Naive thymus-derived CD4-positive, alpha-beta T cell (primary cell): ENCODE results near the gene DAPK3. TPM values are rescaled to one million over a fixed set of nuclear protein-coding genes. Genes with fewer than 3 reads are reported as not detected.
"Not testable (repeated sequence)": the region's sequence is repeated elsewhere in the genome, so short reads cannot be mapped to it uniquely, and the experiment has no call there.

ENCODE experiments used
- ATAC-seq: fragments of 150-1000 bp; cut with Tn5 transposase; 2 replicates; pipeline ENCODE4 v1.10.0; 2021; ENCODE audit warnings: mild to moderate bottlenecking, moderate library complexity
- CTCF ChIA-PET: fragments of 350-600 bp; sonication (Branson Sonifier 250); formaldehyde crosslinking; loops from one replicate; lab custom pipeline; 2021; ENCODE audit warnings: antibody characterized with exemption; lab: Charles Lee
- POLR2A ChIA-PET: fragments of 350-600 bp; sonication (Branson Sonifier 250); formaldehyde crosslinking; loops from one replicate; lab custom pipeline; 2021; ENCODE audit warnings: antibody characterized with exemption, inconsistent platforms; lab: Charles Lee
- DNase-seq, 9 donors: peaks; one replicate each; pipeline versions ENCODE4 v3.0.0 to v3.0.0-alpha.2; 2020 to 2022; ENCODE audit warnings: mixed read lengths in 1 of 9
- H3K27ac ChIP-seq: one replicate; pipeline ENCODE4 v1.7.0; 2013; ENCODE audit warnings: mild to moderate bottlenecking, low read depth, low read length, moderate library complexity
- H3K27me3 ChIP-seq, 2 donors: one replicate each; pipeline ENCODE4 v1.7.0; 2013; ENCODE audit warnings: low read length in 2 of 2, mild to moderate bottlenecking in 2 of 2, moderate library complexity in 2 of 2; ENCODE audit not compliant: control insufficient read depth in 2 of 2, insufficient read depth in 2 of 2
- H3K36me3 ChIP-seq, 3 experiments: 1 replicate in 2 of 3; 2 replicates in 1 of 3; pipeline ENCODE4 v1.7.0; 2013; ENCODE audit warnings: low read length in 3 of 3, mild to moderate bottlenecking in 3 of 3, moderate library complexity in 1 of 3; ENCODE audit not compliant: insufficient read depth in 3 of 3, control insufficient read depth in 2 of 3
- H3K4me1 ChIP-seq, 2 donors: one replicate each; pipeline ENCODE4 v1.7.0; 2013; ENCODE audit warnings: low read length in 2 of 2, mild to moderate bottlenecking in 2 of 2, moderate library complexity in 1 of 2; ENCODE audit not compliant: control insufficient read depth in 2 of 2, insufficient read depth in 2 of 2
- H3K4me3 ChIP-seq: 2 replicates; pipeline ENCODE4 v1.7.0; 2013; ENCODE audit warnings: mild to moderate bottlenecking, low read length
- H3K9me3 ChIP-seq, 3 experiments: 1 replicate in 2 of 3; 2 replicates in 1 of 3; pipeline ENCODE4 v1.7.0; 2013; ENCODE audit warnings: low read length in 3 of 3; ENCODE audit not compliant: control insufficient read depth in 2 of 3
- H3K27ac Mint-ChIP-seq, 9 donors: one replicate each; pipeline ENCODE4 v1.8.0; 2020 to 2022; ENCODE audit warnings: mixed read lengths in 9 of 9, mild to moderate bottlenecking in 8 of 9, moderate library complexity in 5 of 9, inconsistent platforms in 2 of 9
- H3K27me3 Mint-ChIP-seq, 5 donors: one replicate each; pipeline ENCODE4 v1.8.0; 2021 to 2022; ENCODE audit warnings: mixed read lengths in 5 of 5, mild to moderate bottlenecking in 1 of 5
- H3K36me3 Mint-ChIP-seq, 5 donors: one replicate each; pipeline ENCODE4 v1.8.0; 2020 to 2022; ENCODE audit warnings: mixed read lengths in 5 of 5, mild to moderate bottlenecking in 3 of 5, inconsistent platforms in 1 of 5
- H3K4me1 Mint-ChIP-seq, 7 donors: one replicate each; pipeline ENCODE4 v1.8.0; 2020 to 2022; ENCODE audit warnings: mixed read lengths in 7 of 7, mild to moderate bottlenecking in 3 of 7, inconsistent platforms in 1 of 7
- H3K4me3 Mint-ChIP-seq, 10 donors: one replicate each; pipeline ENCODE4 v1.8.0; 2020 to 2022; ENCODE audit warnings: mild to moderate bottlenecking in 10 of 10, mixed read lengths in 10 of 10, moderate library complexity in 6 of 10, inconsistent platforms in 2 of 10
- H3K9me3 Mint-ChIP-seq, 11 donors: one replicate each; pipeline ENCODE4 v1.8.0; 2020 to 2022; ENCODE audit warnings: mixed read lengths in 11 of 11, mild to moderate bottlenecking in 4 of 11, inconsistent platforms in 1 of 11, moderate library complexity in 1 of 11
- intact Hi-C, 2 donors: fragments of 100-400 bp; cut with micrococcal nuclease; formaldehyde crosslinking; loops; one replicate each; pipeline ENCODE4 v1.15.1; 2023
- polyA plus RNA-seq, 2 donors: library from polyadenylated mRNA; unstranded; fragments of 300-500 nt; fragmentation: Illumina TruSeq; gene quantifications; one replicate each; pipeline ENCODE4 v1.2.3, GENCODE V29; 2021
- total RNA-seq, 6 experiments: library from RNA in 5 of 6; stranded (reverse) in 5 of 6; gene quantifications; 1 replicate in 5 of 6; 2 replicates in 1 of 6; pipeline ENCODE4 v1.2.3 and lab custom pipeline; 2021 to 2026

DAPK3 gene
- total and polyA plus RNA-seq, 7 experiments from 2014 or later: 18.2 to 40.3 (median 33.9) TPM

DNA sequence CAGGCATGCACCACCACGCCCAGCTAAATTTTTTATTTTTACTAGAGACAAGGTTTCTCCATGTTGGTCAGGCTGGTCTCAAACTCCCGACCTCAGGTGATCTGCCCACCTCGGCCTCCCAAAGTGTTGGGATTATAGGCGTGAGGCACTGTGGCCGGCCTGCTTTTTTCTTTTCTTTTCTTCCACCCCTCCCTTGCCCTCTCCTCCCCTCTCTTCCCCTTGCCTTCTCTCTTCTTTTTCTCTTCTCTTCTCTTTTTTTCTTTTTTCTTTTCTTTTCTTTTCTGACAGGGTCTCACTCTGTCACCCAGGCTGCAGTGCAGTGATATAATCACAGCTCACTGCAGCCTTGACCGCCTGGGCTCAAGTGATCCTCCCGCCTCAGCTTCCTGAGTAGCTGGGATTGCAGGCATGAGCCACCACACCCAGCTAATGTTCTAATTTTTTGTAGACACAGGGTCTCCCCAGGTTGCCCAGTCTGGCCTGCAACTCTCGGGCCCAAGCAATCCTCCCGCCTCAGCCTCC is 18.1 kb downstream of the DAPK3 start:
- H3K4me3 ChIP-seq, H3K36me3 ChIP-seq, H3K36me3 Mint-ChIP-seq, H3K9me3 ChIP-seq, H3K27me3 ChIP-seq, H3K9me3 Mint-ChIP-seq, POLR2A ChIA-PET, DNase-seq, CTCF ChIA-PET, H3K27me3 Mint-ChIP-seq, H3K27ac Mint-ChIP-seq, H3K4me1 ChIP-seq, ATAC-seq, H3K4me1 Mint-ChIP-seq, intact Hi-C loops, H3K27ac ChIP-seq: not testable (repeated sequence)
- peak overlapping the region in 2 of 10 donors; percentile 38 to 43 for H3K4me3 Mint-ChIP-seq

DNA sequence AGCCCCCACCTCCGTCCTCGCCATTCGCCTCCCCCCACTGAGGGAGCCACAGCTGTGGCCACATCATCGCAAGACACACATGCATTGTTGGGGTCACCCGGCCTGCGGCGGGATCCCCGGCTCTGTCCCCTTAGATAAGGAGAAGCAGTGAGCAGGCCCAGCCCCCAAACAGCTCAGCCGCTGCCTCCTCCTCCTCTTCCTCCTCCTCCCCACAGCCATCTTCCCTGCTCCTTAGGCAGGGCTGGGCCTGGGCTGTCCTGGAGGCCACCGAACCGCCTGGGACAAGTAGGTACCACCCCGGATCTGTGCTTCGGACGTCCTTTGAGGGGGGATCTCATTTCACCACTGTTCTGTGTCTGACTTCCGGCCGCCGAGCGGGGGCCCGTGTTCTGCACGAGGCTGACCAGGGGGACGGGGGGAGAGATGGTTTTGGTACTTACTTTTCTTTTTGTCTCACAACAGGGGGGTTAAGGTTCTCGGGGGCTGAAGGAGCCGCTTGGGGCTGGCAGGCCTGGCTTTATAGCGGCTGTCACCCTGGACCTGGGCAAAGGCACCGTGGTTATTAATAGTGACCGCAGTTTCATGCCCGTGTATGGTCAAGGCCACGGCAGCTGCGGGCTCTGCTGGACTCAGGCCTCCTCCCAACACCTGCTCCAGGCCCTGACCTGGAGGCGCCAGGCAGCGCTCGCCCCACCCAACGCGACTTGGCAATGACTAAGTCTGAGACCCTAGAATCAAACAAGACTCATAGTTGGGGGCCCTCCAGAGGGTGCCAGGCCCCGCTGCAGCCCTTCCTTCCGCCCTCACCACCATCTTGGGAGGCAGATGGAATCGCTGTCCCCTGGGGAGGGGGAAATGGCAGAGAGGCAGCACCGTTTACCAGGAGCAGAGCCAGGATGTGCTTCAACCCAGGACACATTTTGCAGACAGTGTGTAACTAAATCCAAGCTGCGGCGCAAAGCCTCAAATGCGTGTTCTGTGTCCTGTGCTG is 19.7 kb downstream of the DAPK3 start:
- POLR2A ChIA-PET: no interaction called here

DNA sequence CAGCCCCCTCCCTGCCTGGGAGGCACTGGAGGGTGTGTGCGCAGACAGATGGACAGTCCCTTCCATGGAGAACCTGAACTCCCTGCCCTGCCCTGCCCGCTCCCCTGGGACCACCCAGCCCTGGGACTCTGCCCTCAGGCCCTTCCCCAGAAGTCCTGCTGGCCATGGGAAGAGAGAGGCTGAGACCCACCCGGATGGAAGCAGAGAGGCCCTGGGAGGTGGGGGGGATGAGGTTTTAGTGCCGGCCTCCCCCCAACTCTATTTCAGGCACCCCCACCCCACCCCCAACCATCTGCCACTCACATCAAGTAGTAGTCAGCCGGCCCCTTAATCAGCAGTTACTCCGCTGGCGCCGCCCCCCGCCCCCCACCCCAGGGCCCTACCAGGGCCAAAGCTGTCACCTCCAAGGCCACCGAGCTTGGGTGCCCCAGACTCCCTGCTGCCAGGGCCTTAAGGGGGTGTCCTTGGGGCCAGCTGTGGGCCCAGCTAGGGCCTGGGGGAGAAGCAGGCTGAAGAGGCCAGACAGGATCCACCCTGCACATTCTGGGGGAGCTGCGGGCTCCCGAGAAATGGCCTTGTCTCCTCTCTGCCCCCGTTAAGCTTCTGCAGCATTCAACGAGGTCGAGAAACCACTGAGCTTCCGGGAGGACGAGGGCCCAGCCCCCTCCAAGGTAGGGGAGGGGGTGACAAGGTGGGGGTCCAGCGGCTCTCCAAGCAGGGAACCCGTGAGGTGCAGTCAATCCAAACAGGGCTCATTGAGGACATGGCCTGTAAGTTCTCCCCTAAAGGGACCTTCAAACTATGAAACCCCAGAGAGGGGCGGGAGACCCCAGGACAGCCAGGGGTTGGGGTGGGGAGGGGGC is 20.7 kb downstream of the DAPK3 start:
- H3K27me3 Mint-ChIP-seq: peaks cover 0 to 3% (median 0%) of the 10 kb centered on the region in 5 donors
- POLR2A ChIA-PET: no interaction called here
- Histone ChIP-seq H3K27ac (no peak overlapping the region), H3K36me3 (no peaks in the 10 kb centered on the region), H3K27me3 (no peaks in the 10 kb centered on the region), H3K4me1 (no peaks in the 10 kb centered on the region), H3K9me3 (no peaks in the 10 kb centered on the region), H3K4me3 (no peak overlapping the region)
- intact Hi-C loops: no loop called here
- ATAC-seq: no peak
- H3K9me3 Mint-ChIP-seq: no peaks in the 10 kb centered on the region
- CTCF ChIA-PET: no interaction called here
- DNase-seq: no peak
- H3K4me1 Mint-ChIP-seq: peaks cover 0 to 8% (median 6%) of the 10 kb centered on the region in 7 donors
- H3K4me3 Mint-ChIP-seq: peak overlapping the region in 6 of 10 donors; percentile 19 to 66 (median 52)
- H3K36me3 Mint-ChIP-seq: no peaks in the 10 kb centered on the region
- no peak overlapping the region for H3K27ac Mint-ChIP-seq

More for the DNA sequence above, 19.7 kb downstream of the DAPK3 start:
- Histone ChIP-seq H3K27ac (no peak overlapping the region), H3K4me1 (no peaks in the 10 kb centered on the region), H3K9me3 (no peaks in the 10 kb centered on the region), H3K4me3 (no peak overlapping the region), H3K27me3 (no peaks in the 10 kb centered on the region), H3K36me3 (no peaks in the 10 kb centered on the region)
- peak overlapping the region in 9 of 10 donors; percentile 38 to 76 (median 65) for H3K4me3 Mint-ChIP-seq
- DNase-seq (peak in 1 of 9 donors; percentile 10), ATAC-seq (peak; percentile 54)
- CTCF ChIA-PET: no interaction called here
- H3K9me3 Mint-ChIP-seq: no peaks in the 10 kb centered on the region
- peaks cover 0 to 8% (median 6%) of the 10 kb centered on the region in 7 donors for H3K4me1 Mint-ChIP-seq
- no peaks in the 10 kb centered on the region for H3K36me3 Mint-ChIP-seq
- peak overlapping the region in 3 of 9 donors; percentile 41 to 59 (median 42) for H3K27ac Mint-ChIP-seq
- intact Hi-C loops: no loop called here
- peaks cover 0 to 3% (median 0%) of the 10 kb centered on the region in 5 donors for H3K27me3 Mint-ChIP-seq

DNA sequence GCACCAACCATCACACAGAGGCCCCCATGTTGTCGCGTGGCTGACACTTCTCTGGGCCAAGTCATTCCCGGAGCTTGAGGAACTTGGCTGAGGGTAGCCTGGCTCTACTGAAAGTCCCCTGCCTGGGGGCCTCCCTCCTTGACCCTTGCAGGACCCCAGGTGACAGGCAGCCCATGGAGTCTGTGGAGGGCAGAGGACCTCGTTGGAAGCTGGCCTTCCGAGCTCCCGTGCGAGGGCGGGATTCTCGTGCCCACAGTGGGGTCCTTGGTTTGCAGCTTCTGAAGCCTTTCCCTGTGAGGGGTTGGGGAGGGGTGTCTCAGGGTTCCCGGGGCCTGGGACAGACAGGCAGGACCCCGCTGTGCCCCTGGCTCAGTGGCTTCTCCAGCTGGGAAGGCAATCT is 21.6 kb downstream of the DAPK3 start:
- H3K27ac Mint-ChIP-seq: peak overlapping the region in 1 of 9 donors; percentile 51
- H3K36me3 ChIP-seq: no peaks in the 10 kb centered on the region
- intact Hi-C loops: no loop called here
- POLR2A ChIA-PET: no interaction called here
- no peak for ATAC-seq
- no peaks in the 10 kb centered on the region for H3K9me3 ChIP-seq
- H3K27ac ChIP-seq: no peak overlapping the region
- no peaks in the 10 kb centered on the region for H3K36me3 Mint-ChIP-seq
- no peaks in the 10 kb centered on the region for H3K27me3 ChIP-seq
- peaks cover 0 to 8% (median 6%) of the 10 kb centered on the region in 7 donors for H3K4me1 Mint-ChIP-seq
- H3K4me1 ChIP-seq: no peaks in the 10 kb centered on the region
- H3K27me3 Mint-ChIP-seq: peaks cover 0 to 3% (median 0%) of the 10 kb centered on the region in 5 donors
- H3K9me3 Mint-ChIP-seq: peaks cover 0 to under 1% (median 0%) of the 10 kb centered on the region in 11 donors
- DNase-seq: no peak
- no peak overlapping the region for H3K4me3 Mint-ChIP-seq
- H3K4me3 ChIP-seq: no peak overlapping the region
- CTCF ChIA-PET: interaction anchor here (0.5 kb wide), 1 partner anchor 456 kb away, joined by 3 read pairs; no protein-coding TSS in a partner anchor

DNA sequence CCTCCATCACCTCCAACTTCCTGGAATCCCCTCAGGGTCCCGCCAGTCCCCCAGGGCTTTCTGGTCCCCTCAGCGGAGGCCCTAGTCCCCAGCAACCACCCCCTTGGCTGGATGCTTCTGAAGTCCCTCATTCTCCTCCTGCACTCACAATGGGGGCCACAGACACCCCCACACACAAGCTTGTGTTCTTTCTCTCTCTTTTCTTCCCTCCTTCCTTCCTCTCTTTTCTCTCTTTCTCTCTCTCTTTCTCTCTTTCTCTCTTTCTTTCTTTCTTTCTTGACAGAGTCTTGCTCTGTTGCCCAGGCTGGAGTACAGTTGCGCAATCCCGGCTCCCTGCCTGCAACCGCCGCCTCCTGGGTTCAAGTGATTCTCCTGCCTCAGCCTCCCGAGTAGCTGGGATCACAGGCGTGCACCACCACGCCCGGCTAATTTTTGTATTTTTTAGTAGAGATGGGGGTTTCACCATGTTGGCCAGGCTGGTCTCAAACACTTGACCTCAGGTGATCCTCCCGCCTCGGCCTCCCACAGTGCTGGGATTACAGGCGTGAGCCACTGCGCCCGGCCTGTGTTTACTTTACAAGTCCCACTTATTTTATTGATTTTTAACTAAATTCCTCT is 23.5 kb downstream of the DAPK3 start:
- H3K36me3 Mint-ChIP-seq, ATAC-seq, intact Hi-C loops, CTCF ChIA-PET, H3K4me1 ChIP-seq, H3K27ac ChIP-seq, H3K9me3 Mint-ChIP-seq, H3K36me3 ChIP-seq, H3K4me3 ChIP-seq, H3K9me3 ChIP-seq, DNase-seq, H3K4me3 Mint-ChIP-seq, H3K27me3 ChIP-seq, H3K27me3 Mint-ChIP-seq, POLR2A ChIA-PET, H3K27ac Mint-ChIP-seq: not testable (repeated sequence)
- H3K4me1 Mint-ChIP-seq: peaks cover 0 to 11% (median 8%) of the 10 kb centered on the region in 7 donors

DNA sequence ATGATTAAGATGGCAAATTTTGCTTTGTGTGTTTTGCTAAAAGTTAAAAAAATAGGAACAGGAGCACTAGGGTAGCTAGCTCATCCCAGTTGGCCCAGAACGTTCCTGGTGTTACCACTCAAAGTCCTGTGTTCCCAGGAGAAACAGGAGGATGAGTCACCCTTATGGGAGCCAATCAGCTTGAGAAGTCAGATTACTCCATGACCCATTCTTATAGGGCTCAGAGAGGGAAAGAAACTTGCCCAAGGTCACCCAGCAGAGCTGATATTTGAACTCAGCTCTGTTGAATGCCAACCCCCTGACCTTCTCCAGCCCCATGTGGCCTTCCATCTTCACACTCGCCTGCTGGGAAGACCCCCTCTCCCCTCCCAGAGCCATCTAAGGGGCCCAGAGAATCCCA is 25.1 kb downstream of the DAPK3 start:
- no peaks in the 10 kb centered on the region for H3K36me3 Mint-ChIP-seq
- H3K4me1 ChIP-seq: no peaks in the 10 kb centered on the region
- H3K27ac Mint-ChIP-seq: no peak overlapping the region
- peaks cover 0 to 1% (median 0%) of the 10 kb centered on the region in 11 donors for H3K9me3 Mint-ChIP-seq
- no peaks in the 10 kb centered on the region for H3K36me3 ChIP-seq
- H3K9me3 ChIP-seq: no peaks in the 10 kb centered on the region
- H3K27me3 Mint-ChIP-seq: peaks cover 0 to under 1% (median 0%) of the 10 kb centered on the region in 5 donors
- no peak overlapping the region for H3K27ac ChIP-seq
- no peak for ATAC-seq
- H3K4me3 Mint-ChIP-seq: no peak overlapping the region
- intact Hi-C loops: no loop called here
- peaks cover 0 to 5% (median under 1%) of the 10 kb centered on the region in 7 donors for H3K4me1 Mint-ChIP-seq
- no peaks in the 10 kb centered on the region for H3K27me3 ChIP-seq
- no peak for DNase-seq
- ChIA-PET CTCF (no interaction called here), POLR2A (no interaction called here)
- no peak overlapping the region for H3K4me3 ChIP-seq
